ENCODE results near the gene B4GALT2. TPM values are rescaled to one million over a fixed set of nuclear protein-coding genes. Genes with fewer than 3 reads are reported as not detected.
A peak's percentile ranks its signal among the peaks of the same experiment; 100 is the strongest.

Gene B4GALT2
- total RNA-seq, 1 experiment from 2014 or later, result 66.2 TPM

DNA sequence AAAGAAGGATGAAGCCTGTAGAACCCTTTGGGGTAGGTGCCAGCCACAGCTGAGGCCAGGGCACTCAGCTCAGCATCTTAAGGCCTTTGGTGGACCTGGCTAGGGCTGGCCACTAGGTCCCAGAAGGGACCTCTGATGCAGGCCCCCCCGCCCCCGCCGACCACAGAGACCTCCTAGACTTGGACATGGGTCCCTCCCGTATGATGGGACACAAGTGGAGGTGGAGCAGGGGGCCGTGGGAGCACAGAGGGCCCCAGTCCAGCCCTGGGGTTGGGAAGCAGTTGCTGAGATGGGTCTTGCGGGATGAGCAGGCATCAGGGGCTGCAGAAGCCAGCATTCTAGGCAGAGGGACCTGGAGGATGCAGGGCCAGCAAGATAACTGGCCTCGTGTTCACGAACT is 3.2 kb downstream of the B4GALT2 start:
- BruUV-seq (replicated peaks), result no TSS peak
- Histone ChIP-seq H3K9me3 (ENCODE audit: insufficient read depth, low read depth) (no peaks in the 10 kb centered on the region), H3K4me3 (no peak overlapping the region), H3F3A (ENCODE audit: insufficient read depth, low read depth) (peaks cover 39% of the 10 kb centered on the region), H3K9me2 (ENCODE audit: insufficient read depth) (no peaks in the 10 kb centered on the region), H3K79me2 (ENCODE audit: low read depth) (peaks cover 46% of the 10 kb centered on the region), H2AFZ (no peak overlapping the region), H3K4me2 (no peak overlapping the region), H4K20me1 (ENCODE audit: insufficient read depth) (peaks cover 10% of the 10 kb centered on the region; the same call in 1 of the 2 replicates), H3K36me3 (ENCODE audit: low read depth) (peaks cover 16% of the 10 kb centered on the region; the same call in 1 of the 2 replicates), H3K27ac (no peak overlapping the region), H3K4me1 (replicated peaks; ENCODE audit: insufficient read depth) (peaks cover 28% of the 10 kb centered on the region), H3K27me3 (ENCODE audit: insufficient read depth, low read depth) (no peaks in the 10 kb centered on the region)
- CTCF ChIA-PET, result no interaction called here
- DNase-seq, result no peak
- TF ChIP-seq CTCF (conservative IDR thresholded peaks at IDR 0.05) (no peak), EZH2 (IDR thresholded peaks at IDR 0.05; ENCODE audit: low read depth) (no peak)
- intact Hi-C loops (cut with micrococcal nuclease; ENCODE audit: unreplicated experiment), result no loop called here
- POLR2A ChIA-PET (ENCODE audit: unreplicated experiment), result no interaction called here

DNA sequence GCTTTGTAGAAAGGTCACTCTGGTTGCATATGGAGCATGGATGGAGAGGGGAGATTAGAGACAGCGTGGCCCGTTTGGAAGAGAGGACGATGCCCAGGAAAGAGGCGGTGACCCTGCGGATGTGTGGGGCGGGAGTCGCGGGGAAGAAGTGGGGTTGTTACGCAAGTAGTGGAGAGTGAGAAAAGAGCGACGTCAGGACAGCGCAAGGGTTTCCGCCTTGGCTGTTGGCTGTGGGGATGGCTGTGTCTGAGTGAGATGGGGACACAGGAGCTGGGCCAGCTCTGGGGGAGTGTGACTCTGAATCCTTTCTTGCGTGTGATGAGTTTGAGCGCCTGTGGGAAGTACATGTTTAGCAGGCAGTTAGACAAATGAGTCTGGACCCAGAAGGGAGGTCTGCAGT is 3.8 kb downstream of the B4GALT2 start:
- Histone ChIP-seq H3K4me1 (replicated peaks; ENCODE audit: insufficient read depth) (peaks cover 22% of the 10 kb centered on the region), H3K27ac (no peak overlapping the region), H3K36me3 (ENCODE audit: low read depth) (peaks cover 12% of the 10 kb centered on the region; the same call in 1 of the 2 replicates), H3K4me2 (no peak overlapping the region), H3K79me2 (ENCODE audit: low read depth) (peaks cover 40% of the 10 kb centered on the region), H3K4me3 (no peak overlapping the region), H3K9me3 (ENCODE audit: insufficient read depth, low read depth) (no peaks in the 10 kb centered on the region), H4K20me1 (ENCODE audit: insufficient read depth) (peaks cover 5% of the 10 kb centered on the region; the same call in 1 of the 2 replicates), H3K9me2 (ENCODE audit: insufficient read depth) (no peaks in the 10 kb centered on the region), H3F3A (ENCODE audit: insufficient read depth, low read depth) (peaks cover 39% of the 10 kb centered on the region), H2AFZ (no peak overlapping the region), H3K27me3 (ENCODE audit: insufficient read depth, low read depth) (no peaks in the 10 kb centered on the region)
- intact Hi-C loops (cut with micrococcal nuclease; ENCODE audit: unreplicated experiment), result no loop called here
- peak in 1 of 2 experiments; percentile 1 for DNase-seq
- TF ChIP-seq EZH2 (IDR thresholded peaks at IDR 0.05; ENCODE audit: low read depth) (no peak), CTCF (conservative IDR thresholded peaks at IDR 0.05) (no peak)
- ChIA-PET CTCF (no interaction called here), POLR2A (ENCODE audit: unreplicated experiment) (no interaction called here)
- no TSS peak for BruUV-seq (replicated peaks)

DNA sequence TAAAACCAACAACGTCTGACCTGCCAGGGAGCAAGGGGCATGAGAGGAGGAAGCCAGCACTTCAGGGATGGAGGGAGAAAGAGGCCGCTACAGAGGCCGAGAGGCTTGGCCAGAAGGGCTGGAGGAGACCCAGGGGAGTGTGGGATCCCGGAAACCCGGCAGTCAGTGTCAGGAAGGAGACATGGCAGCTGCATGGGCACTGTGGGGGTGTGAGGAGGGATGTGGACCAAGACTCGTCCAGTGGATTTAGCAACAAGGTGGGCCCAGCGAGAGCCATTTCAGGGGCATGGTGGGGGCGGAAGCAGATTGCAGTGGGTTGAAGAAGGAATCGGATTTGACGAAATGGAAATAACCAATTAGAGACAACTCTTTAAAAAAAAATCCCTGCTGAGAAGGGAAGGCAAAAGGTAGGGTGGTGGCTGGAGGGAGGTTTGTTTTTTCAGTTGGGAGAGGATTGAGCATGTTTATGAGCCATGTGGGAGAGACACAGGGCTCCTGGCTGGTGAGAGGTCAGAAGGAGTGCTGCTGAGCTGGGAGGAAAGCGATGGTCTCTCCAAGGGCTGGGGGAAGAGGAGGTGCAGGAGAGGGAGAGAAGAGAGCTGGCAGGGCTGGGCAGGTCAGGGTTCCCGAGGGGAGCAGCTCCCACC is 4.4 kb downstream of the B4GALT2 start:
- no TSS peak for BruUV-seq (replicated peaks)
- Histone ChIP-seq H3F3A (ENCODE audit: insufficient read depth, low read depth) (peaks cover 35% of the 10 kb centered on the region), H4K20me1 (ENCODE audit: insufficient read depth) (peaks cover 3% of the 10 kb centered on the region; the same call in 1 of the 2 replicates), H3K9me3 (ENCODE audit: insufficient read depth, low read depth) (no peaks in the 10 kb centered on the region), H3K36me3 (ENCODE audit: low read depth) (peaks cover 12% of the 10 kb centered on the region; the same call in 1 of the 2 replicates), H3K9me2 (ENCODE audit: insufficient read depth) (no peaks in the 10 kb centered on the region), H3K4me1 (replicated peaks; ENCODE audit: insufficient read depth) (peaks cover 17% of the 10 kb centered on the region), H3K27me3 (ENCODE audit: insufficient read depth, low read depth) (no peaks in the 10 kb centered on the region), H3K27ac (no peak overlapping the region), H2AFZ (no peak overlapping the region), H3K4me2 (no peak overlapping the region), H3K4me3 (no peak overlapping the region), H3K79me2 (ENCODE audit: low read depth) (peaks cover 34% of the 10 kb centered on the region)
- TF ChIP-seq CTCF (conservative IDR thresholded peaks at IDR 0.05) (no peak), EZH2 (IDR thresholded peaks at IDR 0.05; ENCODE audit: low read depth) (no peak)
- intact Hi-C loops (cut with micrococcal nuclease; ENCODE audit: unreplicated experiment), result no loop called here
- ChIA-PET CTCF (no interaction called here), POLR2A (ENCODE audit: unreplicated experiment) (no interaction called here)
- DNase-seq, result peak in 1 of 2 experiments; percentile 13
